Gastrocnemius medialis (tissue), 4 donors: Measurements from ENCODE around the gene GNG7.

Source experiments
- CTCF ChIP-seq, 5 experiments: fragments of 450-650 bp in 3 of 5; fragments of 200-600 bp in 2 of 5; sonication (generic) in 2 of 5; IDR thresholded peaks in 4 of 5; conservative IDR thresholded peaks in 1 of 5; 1 replicate in 4 of 5; 2 replicates in 1 of 5; pipeline ENCODE4 v1.5.1; 2016 to 2019; ENCODE audit warnings: antibody characterized with exemption in 5 of 5, mild to moderate bottlenecking in 3 of 5, moderate library complexity in 3 of 5
- POLR2A ChIP-seq, 2 donors: fragments of 450-650 bp; IDR thresholded peaks; one replicate each; pipeline ENCODE4 v1.6.1; 2017; ENCODE audit warnings: antibody characterized with exemption in 2 of 2, mild to moderate bottlenecking in 2 of 2, moderate library complexity in 2 of 2

- peak in 1 of 5 experiments; percentile 27 for TF ChIP-seq CTCF (IDR thresholded peaks at IDR 0.05 in 4 of 5, conservative IDR thresholded peaks at IDR 0.05 in 1 of 5)
- no peak for TF ChIP-seq POLR2A (IDR thresholded peaks at IDR 0.05)
These were observed 90.7 kb downstream of the GNG7 start for GRCh38 chr19:2611483-2612464.
